ENCODE data around the gene HLA-DPB1.

HLA-DPB1 gene

DNA sequence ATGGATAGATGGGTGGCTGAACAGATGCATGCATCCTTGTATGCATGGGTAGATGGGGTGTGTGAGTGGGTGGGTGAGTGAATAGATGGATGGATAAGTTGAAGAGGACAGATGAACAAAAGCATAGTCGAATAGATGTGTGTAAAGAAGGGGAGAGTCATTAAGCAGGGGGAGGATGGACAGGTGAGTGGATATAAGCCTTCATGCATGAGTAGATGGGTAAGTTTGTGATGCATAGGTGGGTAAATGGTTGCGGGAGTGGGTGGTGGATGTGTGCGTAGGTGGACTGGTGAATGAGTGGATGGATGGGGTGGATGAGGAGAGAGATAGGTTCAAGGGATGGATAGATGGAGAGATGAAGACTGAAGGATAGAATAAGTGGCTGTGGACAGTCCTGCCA, 29.6 kb downstream of the HLA-DPB1 start:
- DNase-seq: no peak

DNA sequence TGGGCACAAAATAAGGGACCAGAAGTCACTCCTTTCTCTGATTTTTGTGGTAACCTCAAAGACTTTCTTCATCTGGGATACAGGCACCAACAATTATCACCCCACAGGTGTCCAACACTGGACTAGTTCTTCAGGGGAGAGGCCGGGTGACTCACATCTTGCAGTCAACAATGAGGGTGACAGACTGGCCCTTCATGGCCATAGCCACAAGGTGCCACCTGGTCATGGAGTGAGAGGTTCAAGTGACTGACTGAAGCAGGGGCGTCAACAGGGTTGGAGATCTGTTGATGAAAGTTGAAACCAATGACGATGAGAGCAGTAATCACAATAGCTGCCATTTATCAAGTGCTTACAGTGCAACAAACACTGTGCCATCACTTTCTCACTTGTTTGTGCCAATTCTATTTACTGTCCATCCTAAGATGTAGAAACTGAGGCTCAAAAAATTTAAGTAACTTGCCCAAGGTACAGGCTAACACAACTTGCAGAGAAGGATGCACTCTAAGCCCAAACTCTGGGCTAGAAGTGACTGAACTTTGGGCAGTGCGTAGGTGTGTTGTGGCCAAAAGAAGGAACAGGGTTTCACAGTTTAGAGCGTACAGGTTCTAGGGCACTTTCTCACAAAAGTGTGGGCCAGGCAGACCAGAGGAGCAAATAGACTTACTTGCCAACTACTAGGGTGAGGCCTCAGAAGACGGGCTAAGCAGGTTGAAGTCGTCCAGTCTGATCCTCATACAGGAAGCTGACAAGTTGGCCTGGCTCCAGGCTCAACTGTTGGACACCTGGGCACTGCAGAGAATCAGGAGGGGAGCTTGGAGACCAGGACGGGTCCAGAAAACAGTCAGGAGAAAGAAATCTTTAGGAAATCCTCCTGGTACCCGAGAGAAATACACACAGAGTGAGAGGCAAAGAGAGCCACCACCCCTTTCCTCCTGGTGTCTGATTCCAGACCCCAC, 30.4 kb downstream of the HLA-DPB1 start:
- no peak for DNase-seq

- DNase-seq: no peak
These were observed 31.9 kb downstream of the HLA-DPB1 start for GRCh38 chr6:33107641-33108040.

GRCh38 chr6:33108307-33108706, 32.5 kb downstream of the HLA-DPB1 start:
- DNase-seq: no peak

DNA sequence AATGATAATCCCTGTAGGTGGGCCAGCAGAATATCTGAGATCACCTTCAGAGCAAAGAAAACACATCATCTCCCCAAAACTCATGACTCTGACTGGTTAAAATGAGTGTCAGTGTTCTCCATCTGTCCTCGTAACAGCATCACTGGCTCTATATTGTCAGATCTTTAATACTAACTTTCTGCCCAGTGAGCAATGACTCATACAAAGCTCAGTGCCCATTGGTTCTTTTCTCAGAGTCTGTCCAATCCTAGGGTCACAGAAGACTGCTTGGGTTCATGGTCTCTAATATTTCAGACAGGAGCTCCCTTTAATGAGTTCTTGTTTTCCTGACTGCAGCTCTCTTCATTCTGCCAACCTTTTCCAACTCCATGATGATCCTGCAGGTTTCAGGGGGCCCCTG, 36.4 kb downstream of the HLA-DPB1 start:
- DNase-seq: no peak

DNA sequence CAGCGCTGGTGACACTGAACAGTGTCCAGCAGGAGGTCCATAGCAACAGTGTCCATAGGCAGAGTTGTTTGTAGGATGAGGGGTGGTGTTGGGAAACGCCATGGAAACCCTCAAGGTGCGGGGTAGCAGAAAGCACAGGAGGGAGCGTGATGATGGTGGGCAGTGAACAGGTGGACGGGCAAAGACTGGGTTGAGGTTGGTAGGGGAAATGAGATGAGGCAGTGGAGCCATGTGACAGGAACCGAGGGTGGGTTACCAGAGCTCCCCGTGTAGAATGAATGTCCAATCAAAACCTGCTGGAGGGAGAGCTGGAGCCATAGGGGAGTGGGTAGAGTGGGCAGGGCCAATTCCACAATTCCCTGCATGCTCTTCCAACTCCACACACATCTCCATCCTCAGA, 38.0 kb downstream of the HLA-DPB1 start:
- no peak for DNase-seq

- DNase-seq: no peak
These were observed 38.6 kb downstream of the HLA-DPB1 start for GRCh38 chr6:33114406-33114805.

DNA sequence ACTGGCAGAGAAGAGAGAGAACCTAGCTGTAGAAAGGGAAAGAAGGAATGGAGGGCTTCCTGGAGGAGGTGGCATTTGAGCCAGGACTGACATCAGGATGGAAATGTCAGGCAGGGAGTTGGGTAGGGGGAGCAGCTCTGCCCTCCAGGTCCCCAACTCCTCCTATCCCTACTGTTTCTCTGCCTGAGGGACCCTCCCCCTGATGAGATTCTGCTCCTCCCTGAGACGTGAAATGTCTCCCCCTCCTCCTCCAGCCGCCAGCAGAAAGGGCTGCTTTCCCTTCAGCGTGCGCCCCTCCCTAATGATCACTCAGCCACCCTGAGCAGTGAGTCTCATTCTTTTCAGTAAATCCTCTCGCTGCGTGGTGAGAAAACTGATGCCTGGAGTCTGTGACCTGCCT, 40.6 kb downstream of the HLA-DPB1 start:
- no peak for DNase-seq

DNA sequence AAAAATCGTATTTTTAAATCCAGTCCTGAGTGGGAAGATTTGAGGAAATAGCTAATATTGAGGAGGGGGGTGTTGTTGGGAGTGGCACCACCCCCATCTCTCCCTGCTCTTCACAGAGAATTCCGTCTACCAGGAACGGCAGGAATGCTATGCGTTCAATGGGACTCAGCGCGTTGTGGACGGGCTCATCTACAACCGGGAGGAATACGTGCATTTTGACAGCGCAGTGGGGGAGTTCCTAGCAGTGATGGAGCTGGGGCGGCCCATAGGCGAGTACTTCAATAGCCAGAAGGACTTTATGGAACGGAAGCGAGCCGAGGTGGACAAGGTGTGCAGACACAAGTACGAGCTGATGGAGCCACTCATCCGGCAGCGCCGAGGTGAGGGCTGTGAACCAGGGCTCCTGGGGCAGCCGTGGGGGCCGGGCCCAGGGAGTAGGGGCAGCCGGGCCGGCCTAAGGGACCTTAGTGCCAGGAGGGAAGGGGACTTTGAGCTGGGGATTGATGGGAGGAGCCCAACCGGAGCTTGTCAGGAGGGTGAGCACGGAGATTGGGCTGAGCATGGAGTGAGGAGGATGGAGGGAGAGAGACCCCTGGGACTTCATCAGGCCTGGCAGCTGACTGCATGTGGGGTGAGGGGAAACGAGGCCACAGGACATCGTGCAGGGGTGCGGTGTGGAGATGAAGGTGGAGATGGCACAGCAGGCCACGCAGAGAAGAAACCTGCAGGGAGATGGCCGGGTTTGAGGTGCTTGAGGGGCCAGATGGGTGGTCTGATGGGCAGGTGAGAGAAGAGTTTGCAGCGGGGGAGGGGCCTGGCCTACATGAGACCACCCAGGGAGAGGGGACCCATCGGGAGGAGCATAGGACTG, 41.3 kb downstream of the HLA-DPB1 start:
- no peak for DNase-seq

- DNase-seq: no peak
These were observed 42.1 kb downstream of the HLA-DPB1 start for GRCh38 chr6:33117811-33118277.

DNA sequence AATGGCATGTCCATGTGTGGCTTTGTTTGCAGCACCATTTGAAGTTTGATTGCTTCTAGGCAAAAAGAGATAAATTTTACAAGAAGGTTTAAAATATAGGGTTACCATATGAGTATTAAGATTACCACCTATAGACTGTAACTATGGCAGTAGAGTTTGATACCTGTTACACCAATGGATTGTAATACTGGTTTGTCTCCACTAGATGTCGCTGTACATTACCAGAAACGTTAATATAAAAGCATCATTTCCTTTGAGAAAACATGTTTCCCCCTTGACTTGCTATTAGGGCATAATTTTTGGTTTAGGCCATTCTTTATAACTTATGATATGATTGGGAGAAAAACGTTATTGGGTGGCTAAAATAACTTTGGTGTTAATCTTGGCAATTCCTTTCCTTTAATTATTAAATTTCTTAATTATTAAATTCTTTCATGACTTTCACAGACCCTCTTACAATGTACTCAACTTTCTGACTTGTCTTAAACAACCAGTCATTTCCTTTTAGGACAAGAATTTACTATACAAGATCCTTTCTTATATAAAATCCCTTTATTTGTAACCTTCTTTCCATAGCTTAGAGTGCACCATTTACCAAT, 42.8 kb downstream of the HLA-DPB1 start:
- no peak for DNase-seq

DNA sequence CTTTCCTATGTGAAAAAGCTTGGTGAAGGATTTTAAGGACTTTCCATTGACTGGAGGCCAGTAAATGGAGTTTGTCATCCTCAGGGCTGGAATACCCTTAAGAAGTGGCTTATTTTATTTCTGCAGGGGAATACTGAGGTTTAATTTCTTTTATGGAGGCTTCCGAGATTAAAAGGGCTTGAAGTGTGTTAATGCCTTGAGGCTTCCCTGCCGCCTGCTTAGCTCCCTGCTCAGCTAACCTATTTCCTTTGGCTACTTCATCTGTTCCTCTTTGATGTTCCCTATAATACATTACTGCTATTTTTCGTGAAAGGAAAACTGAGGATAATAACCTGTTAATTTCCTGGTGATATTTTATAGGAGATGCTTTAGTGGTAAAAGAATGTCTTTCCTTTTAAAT, 44.2 kb downstream of the HLA-DPB1 start:
- no peak for DNase-seq

GRCh38 chr6:33123181-33123580, 47.4 kb downstream of the HLA-DPB1 start:
- no peak for DNase-seq

DNA sequence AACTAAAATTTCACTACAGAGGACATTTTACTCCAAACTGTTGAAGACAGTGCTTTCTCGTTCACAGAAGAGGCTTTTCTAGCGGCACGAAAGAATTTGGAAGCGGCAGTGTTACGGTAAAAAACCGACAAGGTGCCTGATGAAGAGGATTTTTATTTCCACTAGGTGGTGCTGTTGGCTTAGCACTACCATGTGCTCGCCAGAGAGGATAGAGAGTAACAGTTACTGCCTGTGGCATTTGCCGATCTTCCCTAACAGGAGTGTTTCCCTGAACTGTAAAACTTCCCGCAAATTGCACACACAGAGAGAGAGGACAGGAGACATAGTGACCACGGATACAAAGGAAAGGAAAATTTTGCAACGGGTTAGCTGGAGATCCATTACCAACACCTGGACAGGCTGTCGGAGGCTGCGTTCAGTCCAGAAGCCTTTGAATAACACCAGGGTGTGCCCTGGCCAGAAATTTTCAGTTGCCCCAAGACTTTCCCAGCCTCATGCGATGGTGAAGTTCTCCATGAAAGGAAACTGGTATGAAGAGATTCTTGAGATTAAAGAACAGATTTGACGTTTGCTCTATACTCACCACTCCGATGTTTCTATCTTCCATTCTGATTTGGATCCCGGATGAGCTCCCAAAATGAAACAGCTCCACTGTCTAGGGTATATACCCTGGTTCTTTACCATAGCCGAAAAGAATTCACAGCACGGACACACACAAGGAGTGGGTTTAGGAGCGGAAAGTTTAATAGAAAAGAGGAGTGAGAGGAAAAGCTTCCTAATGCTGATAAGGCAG, 48.1 kb downstream of the HLA-DPB1 start:
- no peak for DNase-seq

DNA sequence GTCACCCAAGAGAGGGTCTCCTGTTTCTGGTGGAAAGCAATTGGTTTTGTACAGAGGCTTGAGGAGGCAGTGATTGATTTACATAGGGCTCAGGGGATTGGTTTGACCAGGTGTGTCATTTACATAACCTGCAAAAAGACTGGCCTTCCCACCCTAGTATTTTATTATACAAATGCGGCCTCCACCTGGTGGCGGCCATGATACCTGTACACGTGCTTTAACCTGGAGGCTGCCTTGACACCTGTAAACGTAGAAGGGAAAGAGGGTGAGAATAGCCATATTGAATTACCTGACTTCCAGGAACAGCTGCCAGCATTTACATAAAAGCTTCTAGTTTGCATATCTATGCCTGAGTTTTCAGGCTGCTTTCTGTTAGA, 48.7 kb downstream of the HLA-DPB1 start:
- no peak for DNase-seq

- no peak for DNase-seq
These were observed 49.2 kb downstream of the HLA-DPB1 start for GRCh38 chr6:33124947-33125346.

DNA sequence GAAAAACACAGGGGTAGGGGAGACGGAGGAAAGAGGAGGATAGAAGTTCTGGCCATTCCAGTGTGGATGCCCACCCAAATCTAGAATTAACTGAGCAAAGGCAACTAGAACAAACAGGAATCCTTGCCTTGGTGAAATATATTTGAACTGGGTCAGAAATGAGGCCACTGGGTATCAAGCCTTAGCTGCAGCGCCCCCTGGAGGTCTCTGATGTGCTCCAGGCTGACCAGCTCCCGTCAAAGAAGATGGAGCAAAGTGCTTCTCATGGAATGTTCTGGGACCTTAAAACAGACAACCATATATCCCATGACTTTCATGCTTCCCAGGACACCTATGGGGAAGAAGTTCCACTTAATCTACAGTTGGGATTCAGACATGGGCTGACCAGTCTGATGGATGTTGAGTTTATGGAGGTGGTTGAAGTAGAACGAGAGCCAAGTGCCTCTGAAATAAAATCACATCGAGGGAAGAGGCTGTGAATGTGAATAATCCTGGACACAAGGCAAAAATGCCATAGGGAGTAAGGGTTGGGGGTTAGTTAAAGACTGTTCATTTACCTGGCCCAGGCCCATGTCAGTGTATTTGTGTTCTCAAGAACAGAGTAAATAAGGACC, 50.4 kb downstream of the HLA-DPB1 start:
- DNase-seq: peak; percentile 62

GRCh38 chr6:33128318-33128717, 52.5 kb downstream of the HLA-DPB1 start:
- DNase-seq: no peak

- DNase-seq: no peak
These were observed 56.3 kb downstream of the HLA-DPB1 start for GRCh38 chr6:33132081-33132524.

GRCh38 chr6:33136310-33136900, 60.6 kb downstream of the HLA-DPB1 start:
- no peak for DNase-seq

Measured in activated gamma-delta T cell treated with Interleukin-2 at 50 U/mL for 16 hours (primary cell).